Esophagus muscularis mucosa (tissue), 4 donors: Measurements from ENCODE around the gene PHC2.

Source experiments
- EP300 ChIP-seq: sonication (generic); formaldehyde crosslinking; IDR thresholded peaks from one replicate; pipeline ENCODE4 v1.6.1; 2017; ENCODE audit warnings: antibody characterized with exemption
- POLR2A ChIP-seq: fragments of 450-650 bp; IDR thresholded peaks from one replicate; pipeline ENCODE4 v1.6.1; 2017; ENCODE audit warnings: antibody characterized with exemption, moderate library complexity, mild to moderate bottlenecking, low read depth
- POLR2AphosphoS5 ChIP-seq, 2 donors: sonication (generic); formaldehyde crosslinking; IDR thresholded peaks; one replicate each; pipeline ENCODE4 v1.6.1; 2017; ENCODE audit warnings: antibody characterized with exemption in 2 of 2
- TF ChIP-seq, protein P1 (sequence below), 3 experiments: fragments of 200-600 bp in 2 of 3; fragments of 450-650 bp in 1 of 3; sonication (generic) in 2 of 3; IDR thresholded peaks; one replicate each; pipeline ENCODE4 v1.5.1; 2017 to 2019; ENCODE audit warnings: antibody characterized with exemption in 3 of 3, mild to moderate bottlenecking in 2 of 3, moderate library complexity in 1 of 3

DNA sequence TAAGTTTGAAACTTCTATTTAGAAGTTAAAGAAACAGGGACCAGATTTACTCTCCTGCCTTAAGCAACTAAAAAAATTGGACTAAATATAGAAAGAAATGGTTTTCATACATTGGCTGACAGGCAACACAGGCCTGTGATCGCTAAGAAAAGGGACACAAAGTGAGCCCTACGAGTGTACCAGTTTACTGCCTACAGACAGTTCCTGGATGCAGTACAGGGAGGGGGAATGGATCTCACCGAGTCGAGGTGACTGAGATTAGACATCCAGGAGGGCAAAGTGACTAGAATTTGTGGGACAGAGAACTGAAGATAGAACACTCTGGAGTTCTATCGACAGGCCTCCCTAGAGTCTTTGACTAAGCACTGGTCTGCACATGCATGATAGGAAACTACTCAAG lies 16.0 kb downstream of the PHC2 start:
- no peak for TF ChIP-seq POLR2AphosphoS5 (IDR thresholded peaks at IDR 0.05)
- TF ChIP-seq, protein P1, sequence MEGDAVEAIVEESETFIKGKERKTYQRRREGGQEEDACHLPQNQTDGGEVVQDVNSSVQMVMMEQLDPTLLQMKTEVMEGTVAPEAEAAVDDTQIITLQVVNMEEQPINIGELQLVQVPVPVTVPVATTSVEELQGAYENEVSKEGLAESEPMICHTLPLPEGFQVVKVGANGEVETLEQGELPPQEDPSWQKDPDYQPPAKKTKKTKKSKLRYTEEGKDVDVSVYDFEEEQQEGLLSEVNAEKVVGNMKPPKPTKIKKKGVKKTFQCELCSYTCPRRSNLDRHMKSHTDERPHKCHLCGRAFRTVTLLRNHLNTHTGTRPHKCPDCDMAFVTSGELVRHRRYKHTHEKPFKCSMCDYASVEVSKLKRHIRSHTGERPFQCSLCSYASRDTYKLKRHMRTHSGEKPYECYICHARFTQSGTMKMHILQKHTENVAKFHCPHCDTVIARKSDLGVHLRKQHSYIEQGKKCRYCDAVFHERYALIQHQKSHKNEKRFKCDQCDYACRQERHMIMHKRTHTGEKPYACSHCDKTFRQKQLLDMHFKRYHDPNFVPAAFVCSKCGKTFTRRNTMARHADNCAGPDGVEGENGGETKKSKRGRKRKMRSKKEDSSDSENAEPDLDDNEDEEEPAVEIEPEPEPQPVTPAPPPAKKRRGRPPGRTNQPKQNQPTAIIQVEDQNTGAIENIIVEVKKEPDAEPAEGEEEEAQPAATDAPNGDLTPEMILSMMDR (IDR thresholded peaks at IDR 0.05) = no peak
- no peak for TF ChIP-seq EP300
- TF ChIP-seq POLR2A = no peak
